A172 (cell line): Measurements from ENCODE around the gene CERKL. TPM values are rescaled to one million over a fixed set of nuclear protein-coding genes. Genes with fewer than 3 reads are reported as not detected.

Experiments used
- DNase-seq: peaks from one replicate; pipeline ENCODE4 v3.0.0-alpha.2; 2015; ENCODE audit warnings: low spot score
- total RNA-seq: library from RNA; depleted of rRNA; stranded (reverse); fragments of >200 nt; shearing (Covaris generic); gene quantifications from 2 replicates; pipeline ENCODE4 v1.2.3, GENCODE V29; 2014

The CERKL gene
- total RNA-seq, 1 experiment from 2014 or later: 0.71 TPM

GRCh38 chr2:181574321-181574720 is 82.6 kb downstream of the CERKL start:
- DNase-seq: no peak

GRCh38 chr2:181573140-181573736 is 83.7 kb downstream of the CERKL start:
- peak; percentile 32 for DNase-seq

GRCh38 chr2:181570833-181571661 is 85.9 kb downstream of the CERKL start:
- no peak for DNase-seq

DNA sequence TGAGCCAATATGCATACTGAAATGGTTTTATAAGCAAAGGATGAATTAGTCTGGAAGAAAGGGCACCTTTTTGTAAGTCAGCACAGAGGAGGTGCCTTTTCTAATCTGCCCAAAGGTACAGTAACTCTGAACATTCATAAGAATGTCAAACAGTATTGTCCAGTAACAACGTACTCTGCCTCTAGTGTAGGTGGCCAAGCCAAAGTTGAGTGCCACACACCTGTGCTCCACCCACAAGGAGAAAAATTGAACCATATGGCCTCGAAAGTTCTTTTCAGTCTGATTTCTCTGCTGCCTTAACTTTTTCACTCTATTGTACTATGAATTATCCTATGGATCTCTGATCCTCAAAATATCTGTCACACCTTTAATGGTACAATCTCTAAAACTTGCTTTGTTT is 86.8 kb downstream of the CERKL start:
- DNase-seq: no peak

DNA sequence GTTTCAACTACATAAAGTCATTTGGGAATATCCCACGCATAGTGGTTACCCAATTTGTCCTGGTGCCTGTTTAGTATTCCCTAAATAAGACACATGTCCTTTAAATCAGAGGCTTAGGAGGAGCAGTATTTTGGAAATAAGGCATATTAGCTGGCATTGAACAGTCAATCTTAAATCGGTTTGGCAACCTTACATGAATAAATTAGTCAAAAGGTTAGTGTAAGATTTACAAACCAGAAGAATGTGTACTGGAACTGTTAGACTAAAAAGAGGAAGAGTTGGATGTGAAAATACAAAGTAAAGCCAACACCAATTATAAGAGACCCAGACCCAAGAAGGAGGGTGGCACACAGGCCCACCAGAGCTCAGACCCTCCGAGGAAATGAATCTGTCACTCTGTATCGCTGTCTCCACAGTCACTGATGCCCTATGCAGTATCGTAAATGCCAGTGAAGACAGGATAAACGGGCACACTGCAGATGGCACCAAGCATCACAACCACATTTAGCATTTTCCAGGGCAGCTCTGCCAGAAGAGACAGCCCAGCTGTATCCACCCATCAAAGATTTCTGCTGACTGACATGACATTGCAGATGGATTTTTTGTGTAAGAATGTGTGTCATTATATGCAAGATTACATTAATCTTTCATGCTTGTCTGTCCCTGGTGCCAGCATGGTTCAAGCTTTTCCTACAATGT is 90.4 kb downstream of the CERKL start:
- DNase-seq: no peak

- no peak for DNase-seq
These were observed 93.7 kb downstream of the CERKL start for GRCh38 chr2:181563101-181563692.

DNA sequence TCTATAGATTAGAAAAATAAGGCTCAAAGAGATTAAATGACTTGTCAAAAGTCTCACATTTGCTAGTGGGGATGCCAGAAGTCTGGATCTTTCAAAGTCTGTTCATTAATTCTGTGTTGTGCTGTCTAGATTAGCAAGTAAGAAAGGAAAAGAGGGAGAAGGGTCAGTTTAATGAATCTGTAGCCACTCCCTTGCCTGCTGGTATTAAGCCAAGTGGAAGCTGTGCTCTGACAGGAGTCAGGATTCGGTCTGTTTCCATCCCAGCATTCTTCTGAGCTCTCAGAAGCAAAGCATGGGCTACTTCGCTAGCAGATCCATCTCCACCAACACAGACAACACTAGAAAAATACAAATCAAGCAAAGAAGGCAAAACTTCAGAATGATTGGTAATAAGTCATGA is 98.5 kb downstream of the CERKL start:
- no peak for DNase-seq

DNA sequence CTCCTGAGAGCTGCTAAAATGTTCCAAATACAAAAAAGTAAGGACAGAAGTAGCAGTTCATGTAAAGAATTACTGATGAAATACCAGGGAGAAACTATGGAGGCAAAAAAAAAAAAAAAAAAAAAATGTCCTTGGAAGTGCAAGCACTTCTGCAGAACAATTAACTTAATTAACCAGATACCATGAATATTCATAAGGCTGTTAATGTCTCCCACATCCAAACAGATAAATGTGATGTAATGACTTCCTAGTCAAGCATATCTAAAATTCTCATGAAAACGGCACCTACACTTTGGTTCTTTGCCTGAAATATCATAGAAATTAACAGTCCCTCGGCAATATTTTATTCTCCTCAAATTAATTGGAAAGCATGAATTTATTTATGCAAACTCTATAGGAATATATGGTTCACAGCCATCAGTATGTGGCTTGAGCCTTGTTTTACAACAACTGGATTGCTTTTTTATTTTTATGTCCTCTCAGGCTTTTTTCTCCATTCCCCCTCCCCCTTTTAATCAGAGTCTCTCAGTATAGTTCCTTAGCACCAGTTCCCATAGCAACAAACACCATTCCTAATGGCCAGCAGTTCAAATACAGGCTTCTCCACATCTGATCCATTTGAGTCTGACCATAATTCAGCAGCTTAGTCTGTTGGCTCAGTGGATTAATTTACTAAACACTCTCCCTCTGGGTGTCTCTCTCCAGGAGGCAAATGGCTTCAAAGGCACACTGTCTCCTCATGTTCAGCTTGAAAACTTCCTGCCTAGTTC is 102.7 kb downstream of the CERKL start:
- no peak for DNase-seq

DNA sequence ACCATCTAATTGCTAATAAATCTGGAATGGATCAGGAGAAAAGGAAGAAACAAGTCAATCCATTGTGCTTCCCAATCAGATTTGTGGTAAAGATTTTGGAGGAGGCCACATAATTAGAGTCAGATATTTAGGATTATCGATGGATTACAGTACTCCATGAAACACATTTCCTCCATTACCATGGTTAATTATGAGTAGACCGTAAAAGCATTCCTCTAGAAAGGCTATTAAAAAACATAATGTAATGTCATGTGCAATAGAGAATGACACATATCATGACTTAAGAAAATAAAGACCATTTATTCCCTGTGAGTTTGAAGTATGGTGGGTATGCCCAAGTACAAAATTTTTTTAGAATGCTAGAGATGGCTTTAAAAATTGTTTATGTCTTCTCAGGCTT is 103.7 kb downstream of the CERKL start:
- DNase-seq: no peak

DNA sequence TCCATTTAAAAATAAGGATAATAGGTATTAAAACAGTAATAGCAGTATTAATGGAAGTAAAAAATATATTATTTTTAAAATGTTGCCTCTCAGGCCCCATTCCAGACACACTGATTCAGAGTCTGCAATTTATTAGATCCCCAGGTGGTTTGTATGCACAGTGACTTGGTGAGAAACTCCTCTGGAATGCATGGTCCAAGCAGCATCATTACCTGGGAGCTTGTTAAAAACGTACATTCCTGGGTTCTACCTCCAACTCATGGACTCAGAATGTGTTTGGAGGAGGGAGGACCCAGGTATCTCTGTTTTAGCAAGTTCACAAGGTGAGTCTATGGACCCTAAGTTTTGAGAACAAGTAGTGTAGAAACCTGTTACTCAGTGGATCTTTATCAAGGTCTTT is 104.1 kb downstream of the CERKL start:
- DNase-seq: no peak

DNA sequence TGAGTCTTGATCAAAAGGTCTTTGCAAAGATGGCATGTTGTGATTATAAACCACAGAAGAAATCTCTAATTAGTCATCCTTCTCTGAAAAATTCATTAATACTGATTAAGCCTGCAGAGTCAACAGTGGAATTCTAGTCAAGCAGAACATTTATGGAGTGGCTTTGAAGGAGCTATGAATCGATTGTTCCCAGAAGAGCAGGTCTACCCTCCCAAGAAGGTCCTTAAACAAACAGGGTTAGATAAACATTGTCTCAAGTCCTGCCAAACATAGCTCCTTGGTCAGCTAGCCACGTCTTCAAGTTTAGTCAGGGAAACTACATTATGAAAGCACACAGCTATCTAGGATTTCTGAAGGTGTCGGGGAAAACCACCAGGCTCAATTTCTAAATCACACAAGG is 110.8 kb downstream of the CERKL start:
- no peak for DNase-seq

DNA sequence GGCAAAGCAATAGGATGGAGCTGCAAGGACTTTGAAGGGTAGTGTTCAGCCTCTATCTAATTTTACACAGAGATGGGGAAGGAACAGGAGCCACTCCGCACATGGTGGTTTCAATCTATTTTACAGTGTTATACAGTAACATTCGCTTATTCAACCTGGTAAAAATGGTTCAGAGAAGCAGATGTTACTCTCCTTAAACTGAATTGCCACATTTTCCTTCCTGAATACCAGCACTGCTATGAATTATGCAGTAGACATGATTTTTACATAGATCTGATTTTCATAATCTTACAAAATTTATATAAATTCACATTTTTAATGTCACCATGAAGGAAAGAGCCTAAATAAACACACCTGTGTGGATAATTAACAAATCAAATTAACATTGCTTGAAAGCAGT is 114.7 kb downstream of the CERKL start:
- no peak for DNase-seq

DNA sequence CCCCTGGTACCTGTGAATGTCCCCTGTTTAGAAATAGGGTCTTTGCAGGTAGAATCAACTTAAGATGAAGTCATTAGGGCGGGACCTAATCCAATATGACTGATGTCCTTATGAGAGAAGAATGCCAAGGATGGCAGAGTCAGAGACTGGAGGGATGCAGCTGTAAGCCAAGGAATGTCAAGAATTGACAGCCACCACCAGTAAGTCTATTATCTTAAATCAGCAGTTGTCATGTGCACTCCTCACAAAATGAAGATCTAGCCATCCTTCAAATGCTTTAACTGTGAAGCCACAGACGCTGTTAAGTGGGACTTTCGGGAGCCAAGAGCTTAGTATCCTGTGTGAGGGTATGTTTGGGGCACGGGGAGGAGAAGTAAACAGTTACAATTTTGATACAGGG is 116.5 kb downstream of the CERKL start:
- no peak for DNase-seq

- no peak for DNase-seq
These were observed 120.2 kb downstream of the CERKL start for GRCh38 chr2:181536730-181537129.

DNA sequence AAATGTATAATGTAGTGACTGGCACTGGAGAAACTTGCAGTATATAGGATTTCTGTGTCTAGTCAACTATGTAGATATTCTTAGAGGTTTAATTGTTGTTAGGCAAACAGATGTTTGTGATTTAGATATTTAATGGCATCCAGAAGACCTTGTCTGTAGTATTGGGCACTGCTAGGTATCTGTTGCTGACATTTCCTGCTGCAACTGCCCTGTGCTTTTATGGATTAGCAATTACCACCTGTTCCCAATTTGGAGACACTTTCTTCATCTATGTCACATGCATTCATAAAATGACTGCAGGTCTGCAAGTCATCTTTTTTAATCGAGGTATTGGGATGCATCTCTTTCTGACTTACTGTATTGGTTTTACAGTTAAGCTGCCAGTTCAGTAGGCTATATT is 128.5 kb downstream of the CERKL start:
- DNase-seq: no peak

DNA sequence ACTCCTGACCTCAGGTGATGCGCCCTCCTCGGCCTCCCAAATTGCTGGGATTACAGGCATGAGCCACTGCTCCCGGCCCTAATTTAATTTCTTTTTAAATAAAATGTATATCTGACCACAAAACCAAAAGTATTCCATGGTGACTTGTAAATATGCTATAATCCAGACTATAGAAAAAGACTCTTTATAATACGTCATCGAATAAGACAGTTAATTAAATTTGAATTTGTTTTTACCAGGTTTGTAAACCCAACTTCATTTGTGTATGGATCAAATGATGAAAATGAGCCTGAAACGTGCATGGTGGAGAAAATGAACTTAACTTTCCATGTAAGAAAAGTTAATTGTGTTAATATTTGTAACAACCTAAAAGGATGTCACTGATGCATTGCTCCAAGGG is 129.8 kb downstream of the CERKL start:
- no peak for DNase-seq

- no peak for DNase-seq
These were observed 130.9 kb downstream of the CERKL start for GRCh38 chr2:181526014-181526413.

DNA sequence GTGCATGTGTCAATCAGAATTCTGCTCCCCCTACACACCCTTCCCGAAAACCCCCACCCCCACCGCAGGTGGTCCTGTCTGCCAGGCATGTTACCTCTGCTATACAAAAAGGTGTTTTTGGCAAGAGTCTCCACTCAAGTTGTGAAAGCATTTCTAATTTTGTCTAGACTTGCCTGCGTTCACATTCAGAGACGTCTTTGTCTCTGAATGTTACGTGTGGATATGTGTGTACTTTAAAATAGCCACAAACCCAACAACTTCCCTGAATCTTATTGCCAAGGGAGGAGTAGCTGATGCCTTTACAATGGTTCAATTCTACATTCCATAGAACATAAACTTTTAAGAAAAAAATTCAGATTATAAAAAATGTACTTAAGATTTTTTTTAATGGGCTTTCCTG is 133.1 kb downstream of the CERKL start:
- no peak for DNase-seq

- DNase-seq: no peak
These were observed 136.7 kb downstream of the CERKL start for GRCh38 chr2:181520253-181520652.

DNA sequence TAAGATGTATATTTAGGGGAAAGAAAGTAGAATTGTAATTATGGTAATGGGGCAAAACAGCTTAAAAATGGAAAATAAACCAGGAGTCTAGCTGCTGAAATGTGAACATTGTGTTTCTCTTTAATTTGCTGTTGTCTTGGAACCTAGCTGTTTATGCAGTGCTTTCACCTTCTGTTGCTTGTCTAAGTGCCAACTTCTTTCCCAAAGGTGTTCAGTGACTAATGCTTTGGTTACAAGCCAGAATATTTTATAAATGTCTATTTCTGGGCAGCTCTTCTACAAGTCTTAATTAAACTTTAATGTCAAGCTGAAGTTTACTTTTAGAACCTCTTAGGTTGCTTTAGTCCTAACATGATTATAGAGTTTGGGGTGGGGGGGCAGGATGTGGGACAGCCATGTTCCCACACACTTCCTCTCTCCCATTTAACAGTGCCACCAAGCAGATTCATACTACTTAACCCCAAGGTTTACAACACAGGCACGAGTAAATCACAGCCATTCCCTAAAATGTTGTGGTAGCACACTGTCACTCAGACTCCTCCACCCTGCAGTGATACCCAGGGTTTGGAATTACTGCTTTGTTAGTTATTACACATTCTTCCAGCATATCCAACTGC is 139.1 kb downstream of the CERKL start:
- no peak for DNase-seq

DNA sequence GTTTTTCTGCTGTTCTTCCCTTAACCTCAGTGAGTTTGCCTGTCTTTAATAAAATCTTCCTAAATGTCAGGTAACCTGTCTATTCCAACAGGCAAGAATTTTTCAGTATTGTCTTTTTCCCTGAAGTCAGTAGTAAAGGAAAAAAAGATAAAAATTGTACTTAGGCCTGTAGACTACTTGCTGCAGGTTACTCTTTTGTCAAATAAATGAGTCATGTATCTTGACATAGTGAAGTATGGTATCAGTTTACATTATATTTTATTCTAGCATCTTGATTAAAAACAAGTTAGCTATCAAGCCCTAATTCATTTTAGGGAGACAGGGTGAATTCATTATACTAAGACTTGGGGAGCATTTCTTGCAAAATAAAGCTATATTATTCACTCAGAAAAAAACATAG is 139.9 kb downstream of the CERKL start:
- DNase-seq: no peak
